Kidney (tissue), 14 donors: ENCODE measurements around the gene SP100. TPM values are rescaled to one million over a fixed set of nuclear protein-coding genes. Genes with fewer than 3 reads are reported as not detected.

Source experiments
- DNase-seq, 5 donors: peaks; one replicate each; pipeline ENCODE4 v3.0.0-alpha.2; 2013 to 2020
- FAIRE-seq: peaks from 2 replicates; lab custom pipeline; 2012; peaks lifted over from hg19 to GRCh38; lab: Jason Lieb, UNC
- H3K27ac ChIP-seq, 2 donors: one replicate each; pipeline ENCODE4 v1.7.0; 2013; ENCODE audit warnings: low read depth in 2 of 2, low read length in 2 of 2, inconsistent platforms in 1 of 2
- H3K27me3 ChIP-seq: one replicate; pipeline ENCODE4 v1.7.1; 2013; ENCODE audit warnings: low read length, inconsistent platforms; ENCODE audit not compliant: control insufficient read depth, insufficient read depth
- H3K36me3 ChIP-seq, 3 donors: one replicate each; pipeline versions ENCODE4 v1.7.0 to v1.7.1; 2013; ENCODE audit warnings: low read length in 3 of 3, control low read depth in 1 of 3, inconsistent platforms in 1 of 3; ENCODE audit not compliant: insufficient read depth in 3 of 3, control insufficient read depth in 2 of 3
- H3K4me1 ChIP-seq, 3 donors: one replicate each; pipeline versions ENCODE4 v1.7.0 to v1.7.1; 2013; ENCODE audit warnings: low read length in 3 of 3, inconsistent platforms in 1 of 3, low read depth in 1 of 3; ENCODE audit not compliant: control insufficient read depth in 2 of 3, insufficient read depth in 2 of 3
- H3K4me3 ChIP-seq, 3 donors: one replicate each; pipeline versions ENCODE4 v1.7.0 to v1.8.1; 2013; ENCODE audit warnings: low read length in 3 of 3, control low read depth in 1 of 3, inconsistent platforms in 1 of 3
- H3K9ac ChIP-seq, 3 donors: one replicate each; pipeline versions ENCODE4 v1.7.0 to v1.7.1; 2013; ENCODE audit warnings: low read length in 3 of 3, control low read depth in 1 of 3, inconsistent platforms in 1 of 3
- H3K9me3 ChIP-seq, 3 donors: one replicate each; pipeline versions ENCODE4 v1.7.0 to v1.7.1; 2013; ENCODE audit warnings: low read length in 3 of 3, control low read depth in 1 of 3, inconsistent platforms in 1 of 3; ENCODE audit not compliant: control insufficient read depth in 2 of 3, insufficient read depth in 1 of 3
- CTCF ChIP-seq: IDR thresholded peaks from 3 replicates; pipeline ENCODE4 v1.5.1; 2012; ENCODE audit warnings: mild to moderate bottlenecking, moderate library complexity, borderline replicate concordance; ENCODE audit not compliant: insufficient read depth; ENCODE audit errors: extremely low read depth
- intact Hi-C: fragments of 100-400 bp; cut with DNase I; formaldehyde crosslinking; loops from one replicate; pipeline ENCODE4 v1.11.1; 2022
- polyA plus RNA-seq: library from polyadenylated mRNA; stranded (reverse); fragments of 350-450 nt; fragmentation: Illumina TruSeq; extraction: RNeasy Lipid Tissue Mini Kit (QIAGEN cat#74804); gene quantifications from one replicate; pipeline ENCODE4 v1.2.3, GENCODE V29; 2014; ENCODE audit warnings: low read depth, low replicate concordance; ENCODE audit not compliant: insufficient read depth
- total RNA-seq: library from RNA; stranded (reverse); fragmentation: NEBNext Ultra II Directional; extraction: Animal tissue kit (Norgen Biotek cat#: 25700); gene quantifications from one replicate; pipeline ENCODE4 v1.2.1, GENCODE V29; 2021
- donor health status: control.
- donor health status: control.
- donor health status: control.
- donor health status: control.
- donor health status: control.
- donor health status: DM: yes; HTN: yes; CAD: no.
- donor health status: Normal renal cell carcinoma (clear cell type).

Gene SP100
- total and polyA plus RNA-seq, 2 donors from 2014 or later, result 35.7 to 118 TPM

GRCh38 chr2:230502593-230502992, 86.6 kb downstream of the SP100 start:
- Histone ChIP-seq H3K27ac (no peak overlapping the region), H3K4me3 (no peak overlapping the region), H3K9ac (no peak overlapping the region), H3K9me3 (no peaks in the 10 kb centered on the region), H3K36me3 (peaks cover 0 to 16% (median 11%) of the 10 kb centered on the region in 3 donors), H3K4me1 (no peaks in the 10 kb centered on the region), H3K27me3 (no peaks in the 10 kb centered on the region)
- intact Hi-C loops, result no loop called here
- no peak for TF ChIP-seq CTCF
- no peak for FAIRE-seq
- DNase-seq, result no peak

GRCh38 chr2:230503798-230504197, 87.8 kb downstream of the SP100 start:
- no peaks in the 10 kb centered on the region for H3K4me1 ChIP-seq
- no peak for DNase-seq
- H3K9ac ChIP-seq, result no peak overlapping the region
- H3K9me3 ChIP-seq, result no peaks in the 10 kb centered on the region
- intact Hi-C loops, result no loop called here
- H3K4me3 ChIP-seq, result no peak overlapping the region
- peaks cover 0 to 13% (median 8%) of the 10 kb centered on the region in 3 donors for H3K36me3 ChIP-seq
- no peaks in the 10 kb centered on the region for H3K27me3 ChIP-seq
- TF ChIP-seq CTCF, result no peak
- FAIRE-seq, result no peak
- H3K27ac ChIP-seq, result no peak overlapping the region

GRCh38 chr2:230505162-230505561, 89.2 kb downstream of the SP100 start:
- no peak for FAIRE-seq
- DNase-seq, result no peak
- H3K4me1 ChIP-seq, result no peaks in the 10 kb centered on the region
- H3K9me3 ChIP-seq, result no peaks in the 10 kb centered on the region
- no peak for TF ChIP-seq CTCF
- H3K27ac ChIP-seq, result no peak overlapping the region
- H3K36me3 ChIP-seq, result peaks cover 0 to 11% (median 10%) of the 10 kb centered on the region in 3 donors
- intact Hi-C loops, result no loop called here
- no peaks in the 10 kb centered on the region for H3K27me3 ChIP-seq
- H3K4me3 ChIP-seq, result no peak overlapping the region
- H3K9ac ChIP-seq, result no peak overlapping the region

- H3K27me3 ChIP-seq, result no peaks in the 10 kb centered on the region
- no peak overlapping the region for H3K4me3 ChIP-seq
- no peak overlapping the region for H3K9ac ChIP-seq
- DNase-seq (no peak), FAIRE-seq (no peak)
- H3K9me3 ChIP-seq, result no peaks in the 10 kb centered on the region
- intact Hi-C loops, result no loop called here
- no peak for TF ChIP-seq CTCF
- no peaks in the 10 kb centered on the region for H3K4me1 ChIP-seq
- H3K36me3 ChIP-seq, result peaks cover 0 to 2% (median 0%) of the 10 kb centered on the region in 3 donors
- no peak overlapping the region for H3K27ac ChIP-seq
These were observed 97.2 kb downstream of the SP100 start for GRCh38 chr2:230512955-230513748.
